Stomach (tissue), 9 donors: ENCODE data around the gene GUF1. TPM values are rescaled to one million over a fixed set of nuclear protein-coding genes. Genes with fewer than 3 reads are reported as not detected.
"Not testable (repeated sequence)": the region's sequence is repeated elsewhere in the genome, so short reads cannot be mapped to it uniquely, and the experiment has no call there.

Experiments used
- DNase-seq, 2 donors: peaks; one replicate each; pipeline versions ENCODE4 v3.0.0 to v3.0.0-alpha.2; 2013 to 2019
- H3K27ac ChIP-seq, 5 donors: fragments of 200-600 bp in 4 of 5; sonication (generic) in 4 of 5; one replicate each; pipeline ENCODE4 v1.5.1; 2013 to 2019; ENCODE audit warnings: mild to moderate bottlenecking in 1 of 5, moderate library complexity in 1 of 5
- H3K27me3 ChIP-seq, 3 donors: fragments of 200-600 bp; sonication (generic); one replicate each; pipeline ENCODE4 v1.5.1; 2017 to 2019; ENCODE audit warnings: mixed run types in 1 of 3
- H3K36me3 ChIP-seq, 4 donors: fragments of 200-600 bp; sonication (generic); 1 replicate in 3 of 4; 2 replicates in 1 of 4; pipeline ENCODE4 v1.5.1; 2016 to 2019
- H3K4me1 ChIP-seq, 4 donors: fragments of 200-600 bp; sonication (generic); one replicate each; pipeline ENCODE4 v1.5.1; 2016 to 2019
- H3K4me3 ChIP-seq, 4 donors: fragments of 200-600 bp; sonication (generic) in 3 of 4; one replicate each; pipeline ENCODE4 v1.5.1; 2016 to 2019; ENCODE audit warnings: mild to moderate bottlenecking in 1 of 4
- H3K9me3 ChIP-seq, 4 donors: fragments of 200-600 bp; sonication (generic); one replicate each; pipeline ENCODE4 v1.5.1; 2016 to 2019
- CTCF ChIP-seq, 7 experiments: fragments of 450-650 bp in 4 of 7; fragments of 200-600 bp in 3 of 7; sonication (generic) in 3 of 7; IDR thresholded peaks; one replicate each; pipeline ENCODE4 v1.5.1; 2016 to 2019; ENCODE audit warnings: antibody characterized with exemption in 7 of 7, control low read depth in 2 of 7, mild to moderate bottlenecking in 1 of 7
- EP300 ChIP-seq: sonication (generic); formaldehyde crosslinking; IDR thresholded peaks from one replicate; pipeline ENCODE4 v1.6.1; 2017; ENCODE audit warnings: antibody characterized with exemption
- POLR2A ChIP-seq, 4 donors: fragments of 450-650 bp; IDR thresholded peaks; one replicate each; pipeline ENCODE4 v1.6.1; 2016; ENCODE audit warnings: antibody characterized with exemption in 4 of 4, control low read depth in 2 of 4, mild to moderate bottlenecking in 1 of 4, moderate library complexity in 1 of 4
- POLR2AphosphoS5 ChIP-seq, 3 donors: sonication (generic); formaldehyde crosslinking; IDR thresholded peaks; one replicate each; pipeline ENCODE4 v1.6.1; 2016; ENCODE audit warnings: antibody characterized with exemption in 3 of 3
- WGBS, 5 donors: extraction: QIAGEN DNeasy Blood & Tissue Kit in 3 of 5; methylation state at CpG; one replicate each; pipeline versions ENCODE4 v1.1.5 to v1.1.7; 2013 to 2018; 5-methylcytosine and 5-hydroxymethylcytosine counted together
- intact Hi-C: fragments of 100-400 bp; cut with DNase I; formaldehyde crosslinking; loops from one replicate; pipeline ENCODE4 v1.15.1; 2023; ENCODE audit warnings: low total_unique reads
- polyA plus RNA-seq, 3 donors: library from polyadenylated mRNA; stranded (reverse); fragments of 200-250 nt; gene quantifications; one replicate each; pipeline ENCODE4 v1.2.3, GENCODE V29; 2013
- total RNA-seq, 5 donors: library from RNA; depleted of rRNA; stranded (reverse); fragments of >200 nt; gene quantifications; one replicate each; pipeline versions ENCODE4 v1.1.0 to v1.2.3, GENCODE V29; 2014 to 2016
- donor health status: healthy with polysubstance abuse.
- donor health status: Bipolar disorder and iron deficiency.
- donor health status: healthy.

The GUF1 gene
- total and polyA plus RNA-seq, 8 donors: 2.3 to 32.1 (median 10.8) TPM

- no peaks in the 10 kb centered on the region for H3K27me3 ChIP-seq
- peaks cover 5 to 37% (median 22%) of the 10 kb centered on the region in 4 donors for H3K4me1 ChIP-seq
- WGBS, 5 donors: 0 to 1% (median 0%) methylated on average over 60 to 65 of the region's 65 CpGs
- no peaks in the 10 kb centered on the region for H3K9me3 ChIP-seq
- H3K36me3 ChIP-seq: no peaks in the 10 kb centered on the region
- intact Hi-C loops: no loop called here
- DNase-seq: peak; percentile 91 to 97
- TF ChIP-seq CTCF (IDR thresholded peaks at IDR 0.05) (peak in 2 of 7 experiments; percentile 8 to 24), EP300 (no peak), POLR2AphosphoS5 (IDR thresholded peaks at IDR 0.05) (peak; percentile 58 to 90 (median 73)), POLR2A (IDR thresholded peaks at IDR 0.05) (peak in 1 of 4 donors; percentile 23)
- H3K4me3 ChIP-seq: peak within 1 kb of the TSS; percentile 81 to 91 (median 83)
- peak within 1 kb of the TSS; percentile 72 to 90 (median 86) for H3K27ac ChIP-seq
Observed at GRCh38 chr4:44726038-44726871, 48.0 kb downstream of the GUF1 start, which contains the start of gene GNPDA2. TSS of gene GNPDA2 (minus strand) at chr4:44726556. CDS start at chr4:44722207, 4,349 bp downstream.

GRCh38 chr4:44727471-44727870, 49.3 kb downstream of the GUF1 start:
- DNase-seq: no peak
- 66 to 90% (median 76%) methylated on average over 6 of the region's 6 CpGs for WGBS, 5 donors
- intact Hi-C loops: no loop called here

GRCh38 chr4:44728694-44729093, 50.5 kb downstream of the GUF1 start:
- H3K27ac ChIP-seq, DNase-seq, H3K4me3 ChIP-seq, H3K27me3 ChIP-seq, H3K9me3 ChIP-seq, intact Hi-C loops, H3K36me3 ChIP-seq: not testable (repeated sequence)
- 91 to 98% (median 95%) methylated on average over 9 of the region's 9 CpGs for WGBS, 5 donors
- peaks cover 5 to 30% (median 19%) of the 10 kb centered on the region in 4 donors for H3K4me1 ChIP-seq

More at GRCh38 chr4:44727471-44727870, 49.3 kb downstream of the GUF1 start:
- H3K36me3 ChIP-seq: no peaks in the 10 kb centered on the region
- TF ChIP-seq POLR2A (IDR thresholded peaks at IDR 0.05): no peak
- TF ChIP-seq POLR2AphosphoS5 (IDR thresholded peaks at IDR 0.05): no peak
- no peak for TF ChIP-seq CTCF (IDR thresholded peaks at IDR 0.05)
- no peak for TF ChIP-seq EP300
- peaks cover 5 to 37% (median 20%) of the 10 kb centered on the region in 4 donors for H3K4me1 ChIP-seq
- H3K27ac ChIP-seq: no peak overlapping the region
- no peaks in the 10 kb centered on the region for H3K27me3 ChIP-seq
- H3K4me3 ChIP-seq: peak overlapping the region in 1 of 4 donors; percentile 82
- H3K9me3 ChIP-seq: no peaks in the 10 kb centered on the region

- DNase-seq: no peak
- Histone ChIP-seq H3K27me3 (no peaks in the 10 kb centered on the region), H3K27ac (no peak overlapping the region), H3K36me3 (no peaks in the 10 kb centered on the region), H3K9me3 (no peaks in the 10 kb centered on the region), H3K4me1 (no peaks in the 10 kb centered on the region), H3K4me3 (no peak overlapping the region)
- WGBS, 5 donors: 82 to 97% (median 91%) methylated on average over 2 of the region's 2 CpGs
- TF ChIP-seq POLR2A (IDR thresholded peaks at IDR 0.05) (no peak), POLR2AphosphoS5 (IDR thresholded peaks at IDR 0.05) (no peak), CTCF (IDR thresholded peaks at IDR 0.05) (no peak), EP300 (no peak)
- intact Hi-C loops: no loop called here
Observed at GRCh38 chr4:44736900-44737299, 58.7 kb downstream of the GUF1 start.

GRCh38 chr4:44738615-44739014, 60.4 kb downstream of the GUF1 start:
- H3K9me3 ChIP-seq: no peaks in the 10 kb centered on the region
- H3K36me3 ChIP-seq: no peaks in the 10 kb centered on the region
- 5 to 52% (median 30%) methylated on average over 2 of the region's 2 CpGs for WGBS, 5 donors
- H3K4me1 ChIP-seq: no peaks in the 10 kb centered on the region
- no peak overlapping the region for H3K4me3 ChIP-seq
- no peak overlapping the region for H3K27ac ChIP-seq
- TF ChIP-seq CTCF (IDR thresholded peaks at IDR 0.05) (peak in 2 of 7 experiments; percentile 30 to 34), POLR2AphosphoS5 (IDR thresholded peaks at IDR 0.05) (no peak), EP300 (no peak), POLR2A (IDR thresholded peaks at IDR 0.05) (no peak)
- no peaks in the 10 kb centered on the region for H3K27me3 ChIP-seq
- intact Hi-C loops: no loop called here
- DNase-seq: peak in 1 of 2 donors; percentile 6
